H9 (cell line): Measurements from ENCODE around the gene TOGARAM2. TPM values are rescaled to one million over a fixed set of nuclear protein-coding genes. Genes with fewer than 3 reads are reported as not detected.

Experiments
- DNase-seq: peaks from one replicate; pipeline ENCODE4 v3.0.0-alpha.2; 2017
- H2AFZ ChIP-seq: one replicate; pipeline ENCODE4 v1.6.1; 2013; ENCODE audit warnings: mild to moderate bottlenecking, low read length, control low read depth, moderate library complexity
- H2AK5ac ChIP-seq: 2 replicates; pipeline ENCODE4 v1.6.1; 2013; ENCODE audit warnings: low read length, control low read depth, mixed read lengths; ENCODE audit not compliant: insufficient read length
- H2BK120ac ChIP-seq: one replicate; pipeline ENCODE4 v1.6.1; 2013; ENCODE audit warnings: low read depth, mild to moderate bottlenecking, low read length, control low read depth, inconsistent platforms; ENCODE audit not compliant: poor library complexity, severe bottlenecking
- H2BK12ac ChIP-seq: 2 replicates; pipeline ENCODE4 v1.6.1; 2013; ENCODE audit warnings: low read length, control low read depth, mixed read lengths, low read depth; ENCODE audit not compliant: insufficient read length
- H2BK15ac ChIP-seq: 2 replicates; pipeline ENCODE4 v1.6.1; 2013; ENCODE audit warnings: low read depth, low read length, control low read depth
- H2BK20ac ChIP-seq: one replicate; pipeline ENCODE4 v1.6.1; 2013; ENCODE audit warnings: low read depth, mild to moderate bottlenecking, low read length, control low read depth, inconsistent platforms; ENCODE audit not compliant: poor library complexity, severe bottlenecking
- H2BK5ac ChIP-seq: 2 replicates; pipeline ENCODE4 v1.6.1; 2013; ENCODE audit warnings: low read length, control low read depth, mixed read lengths; ENCODE audit not compliant: insufficient read length
- H3K14ac ChIP-seq: 2 replicates; pipeline ENCODE4 v1.6.1; 2013; ENCODE audit warnings: low read length, control low read depth; ENCODE audit not compliant: insufficient read depth
- H3K18ac ChIP-seq: 2 replicates; pipeline ENCODE4 v1.6.1; 2013; ENCODE audit warnings: low read depth, mild to moderate bottlenecking, mixed read lengths, low read length, control low read depth; ENCODE audit not compliant: insufficient read length
- H3K23ac ChIP-seq: 2 replicates; pipeline ENCODE4 v1.6.1; 2013; ENCODE audit warnings: low read length, control low read depth, mixed read lengths, low read depth; ENCODE audit not compliant: insufficient read length
- H3K23me2 ChIP-seq: 2 replicates; pipeline ENCODE4 v1.6.1; 2013; ENCODE audit warnings: low read depth, mild to moderate bottlenecking, mixed read lengths, low read length, control low read depth; ENCODE audit not compliant: insufficient read length, poor library complexity, severe bottlenecking
- H3K27ac ChIP-seq: 2 replicates; pipeline ENCODE4 v1.5.1; 2013; ENCODE audit warnings: low read length, control low read depth, mixed read lengths, low read depth; ENCODE audit not compliant: insufficient read length
- H3K27me3 ChIP-seq: 2 replicates; pipeline ENCODE4 v1.6.1; 2013; ENCODE audit warnings: low read length, control low read depth, inconsistent platforms; ENCODE audit not compliant: insufficient read depth
- H3K4ac ChIP-seq: 2 replicates; pipeline ENCODE4 v1.6.1; 2013; ENCODE audit warnings: low read depth, mild to moderate bottlenecking, control low read depth, inconsistent platforms, low read length, moderate library complexity
- H3K4me1 ChIP-seq: 2 replicates; pipeline ENCODE4 v1.6.1; 2013; ENCODE audit warnings: low read length, control low read depth, inconsistent platforms; ENCODE audit not compliant: insufficient read depth
- H3K4me2 ChIP-seq: 2 replicates; pipeline ENCODE4 v1.6.1; 2013; ENCODE audit warnings: low read length, control low read depth, mixed read lengths; ENCODE audit not compliant: insufficient read length, insufficient read depth
- H3K56ac ChIP-seq: 2 replicates; pipeline ENCODE4 v1.6.1; 2013; ENCODE audit warnings: low read depth, mild to moderate bottlenecking, mixed read lengths, low read length, control low read depth; ENCODE audit not compliant: insufficient read length
- H3K79me1 ChIP-seq: 2 replicates; pipeline ENCODE4 v1.6.1; 2013; ENCODE audit warnings: low read depth, mild to moderate bottlenecking, moderate library complexity, low read length, control low read depth, inconsistent platforms; ENCODE audit not compliant: insufficient read depth, poor library complexity, severe bottlenecking
- H3K79me2 ChIP-seq: 2 replicates; pipeline ENCODE4 v1.6.1; 2013; ENCODE audit warnings: low read length, control low read depth, inconsistent platforms; ENCODE audit not compliant: insufficient read depth
- H3K9ac ChIP-seq: 2 replicates; pipeline ENCODE4 v1.6.1; 2013; ENCODE audit warnings: low read length, control low read depth, mixed read lengths; ENCODE audit not compliant: insufficient read length; ENCODE audit errors: extremely low read depth
- H3K9me3 ChIP-seq: one replicate; pipeline ENCODE4 v1.6.1; 2013; ENCODE audit warnings: low read depth, low read length, inconsistent platforms; ENCODE audit not compliant: control insufficient read depth
- H3T11ph ChIP-seq: one replicate; pipeline ENCODE4 v1.6.1; 2013; ENCODE audit warnings: mild to moderate bottlenecking, low read length, control low read depth, inconsistent platforms
- H4K20me1 ChIP-seq: one replicate; pipeline ENCODE4 v1.6.1; 2013; ENCODE audit not compliant: control insufficient read depth, insufficient read length, insufficient read depth
- H4K5ac ChIP-seq: 2 replicates; pipeline ENCODE4 v1.6.1; 2013; ENCODE audit warnings: low read depth, mild to moderate bottlenecking, mixed read lengths, low read length, control low read depth; ENCODE audit not compliant: insufficient read length
- H4K8ac ChIP-seq: replicated peaks from 2 replicates; pipeline ENCODE4 v1.6.1; 2013; ENCODE audit warnings: low read length, control low read depth, mixed read lengths, low read depth; ENCODE audit not compliant: insufficient read length
- H4K91ac ChIP-seq: 2 replicates; pipeline ENCODE4 v1.6.1; 2013; ENCODE audit warnings: low read depth, mild to moderate bottlenecking, moderate library complexity, mixed read lengths, low read length, control low read depth; ENCODE audit not compliant: insufficient read length
- H3K27ac Mint-ChIP-seq, 3 experiments: 2 replicates in 2 of 3; 3 replicates in 1 of 3; pipeline ENCODE4 v1.8.0; 2020 to 2021; ENCODE audit warnings: mixed read lengths in 3 of 3, mild to moderate bottlenecking in 1 of 3, moderate library complexity in 1 of 3
- H3K27me3 Mint-ChIP-seq: 2 replicates; pipeline ENCODE4 v1.8.0; 2021; ENCODE audit warnings: low read depth, mild to moderate bottlenecking, moderate library complexity, mixed read lengths
- H3K36me3 Mint-ChIP-seq, 3 experiments: 2 replicates in 2 of 3; 3 replicates in 1 of 3; pipeline ENCODE4 v1.8.0; 2020 to 2021; ENCODE audit warnings: low read depth in 3 of 3, mixed read lengths in 3 of 3; ENCODE audit not compliant: insufficient read depth in 1 of 3
- H3K4me1 Mint-ChIP-seq, 2 experiments: 2 replicates each; pipeline ENCODE4 v1.8.0; 2020; ENCODE audit warnings: mixed read lengths in 2 of 2
- H3K4me3 Mint-ChIP-seq, 2 experiments: 2 replicates in 1 of 2; 3 replicates in 1 of 2; pipeline ENCODE4 v1.8.0; 2020 to 2021; ENCODE audit warnings: mild to moderate bottlenecking in 2 of 2, mixed read lengths in 2 of 2, moderate library complexity in 1 of 2
- H3K9me3 Mint-ChIP-seq, 2 experiments: 2 replicates in 1 of 2; 3 replicates in 1 of 2; pipeline ENCODE4 v1.8.0; 2020; ENCODE audit warnings: mild to moderate bottlenecking in 2 of 2, mixed read lengths in 2 of 2, moderate library complexity in 1 of 2
- WGBS: extraction: QIAGEN DNeasy Blood & Tissue Kit; methylation state at CpG from one replicate; pipeline ENCODE4 v1.1.7; 2013; ENCODE audit warnings: missing lambda C conversion rate, low lambda C conversion rate, mixed read lengths; ENCODE audit not compliant: insufficient read length; ENCODE audit errors: extremely low coverage; 5-methylcytosine and 5-hydroxymethylcytosine counted together
- total RNA-seq: library from RNA; stranded (reverse); gene quantifications from 2 replicates; pipeline ENCODE4 v1.2.1, GENCODE V29; 2021
- TF ChIP-seq, protein P1 (sequence below): fragments of 200-600 bp; sonication (generic); conservative IDR thresholded peaks from 3 replicates; pipeline ENCODE4 v1.8.0; 2021; ENCODE audit warnings: antibody characterized with exemption, mild to moderate bottlenecking

The TOGARAM2 gene
- total RNA-seq, 1 experiment from 2014 or later, result 0.83 TPM

DNA sequence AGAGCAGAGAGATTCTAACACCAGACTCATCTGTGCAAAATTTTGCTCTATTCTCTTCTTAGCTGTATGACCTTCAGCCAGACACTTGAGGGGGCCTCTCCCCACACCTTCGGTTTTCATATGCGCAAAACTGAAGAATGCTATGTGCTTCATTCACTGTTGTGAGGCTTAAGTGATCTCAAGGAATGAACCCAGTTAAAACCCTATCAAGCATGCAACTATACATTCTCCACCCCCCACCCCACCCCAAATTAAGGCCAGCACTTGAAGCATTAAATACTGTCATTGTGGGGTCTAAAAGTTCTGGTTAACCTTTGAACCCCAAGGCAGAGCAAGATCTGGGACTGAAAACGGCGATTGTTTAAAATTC is 83.2 kb downstream of the TOGARAM2 start:
- H3K9me3 Mint-ChIP-seq, result no peaks in the 10 kb centered on the region
- Histone ChIP-seq H3K79me2 (no peaks in the 10 kb centered on the region), H4K20me1 (no peaks in the 10 kb centered on the region), H3K9ac (no peak overlapping the region), H4K91ac (no peak overlapping the region), H3K56ac (no peak overlapping the region), H2BK5ac (no peak overlapping the region), H3K23ac (no peak overlapping the region), H3K4ac (no peak overlapping the region), H3K18ac (no peak overlapping the region), H2BK120ac (no peak overlapping the region), H4K8ac (no peak overlapping the region), H3K23me2 (no peaks in the 10 kb centered on the region), H3K27me3 (no peaks in the 10 kb centered on the region), H2AFZ (no peak overlapping the region), H3K4me2 (no peak overlapping the region), H2BK20ac (no peak overlapping the region), H3T11ph (no peak overlapping the region), H2BK12ac (no peak overlapping the region), H3K27ac (no peak overlapping the region), H2BK15ac (no peak overlapping the region), H3K14ac (no peak overlapping the region), H4K5ac (no peak overlapping the region), H2AK5ac (no peak overlapping the region), H3K79me1 (no peaks in the 10 kb centered on the region), H3K4me1 (no peaks in the 10 kb centered on the region), H3K9me3 (no peaks in the 10 kb centered on the region)
- H3K4me1 Mint-ChIP-seq, result peaks cover 16 to 22% of the 10 kb centered on the region in 2 experiments
- no CpG with 5 or more reads among the region's 4 CpGs for WGBS
- no peak for DNase-seq
- no peaks in the 10 kb centered on the region; the same call in none of the 2 replicates for H3K27me3 Mint-ChIP-seq
- H3K27ac Mint-ChIP-seq, result 0 out of 7 replicates have a peak overlapping the region, but pooled peaks of 1 of the 3 experiments have one; percentile 50
- no peaks in the 10 kb centered on the region for H3K36me3 Mint-ChIP-seq
- TF ChIP-seq, protein P1, sequence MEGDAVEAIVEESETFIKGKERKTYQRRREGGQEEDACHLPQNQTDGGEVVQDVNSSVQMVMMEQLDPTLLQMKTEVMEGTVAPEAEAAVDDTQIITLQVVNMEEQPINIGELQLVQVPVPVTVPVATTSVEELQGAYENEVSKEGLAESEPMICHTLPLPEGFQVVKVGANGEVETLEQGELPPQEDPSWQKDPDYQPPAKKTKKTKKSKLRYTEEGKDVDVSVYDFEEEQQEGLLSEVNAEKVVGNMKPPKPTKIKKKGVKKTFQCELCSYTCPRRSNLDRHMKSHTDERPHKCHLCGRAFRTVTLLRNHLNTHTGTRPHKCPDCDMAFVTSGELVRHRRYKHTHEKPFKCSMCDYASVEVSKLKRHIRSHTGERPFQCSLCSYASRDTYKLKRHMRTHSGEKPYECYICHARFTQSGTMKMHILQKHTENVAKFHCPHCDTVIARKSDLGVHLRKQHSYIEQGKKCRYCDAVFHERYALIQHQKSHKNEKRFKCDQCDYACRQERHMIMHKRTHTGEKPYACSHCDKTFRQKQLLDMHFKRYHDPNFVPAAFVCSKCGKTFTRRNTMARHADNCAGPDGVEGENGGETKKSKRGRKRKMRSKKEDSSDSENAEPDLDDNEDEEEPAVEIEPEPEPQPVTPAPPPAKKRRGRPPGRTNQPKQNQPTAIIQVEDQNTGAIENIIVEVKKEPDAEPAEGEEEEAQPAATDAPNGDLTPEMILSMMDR, result no peak
- no peak overlapping the region for H3K4me3 Mint-ChIP-seq
